ENCODE measurements around the gene CYB5A.
"Not testable (repeated sequence)": the region's sequence is repeated elsewhere in the genome, so short reads cannot be mapped to it uniquely, and the experiment has no call there.

Gene CYB5A

GRCh38 chr18:74291771-74292540 is at the start of gene CYB5A:
CYB5A (minus strand) TSS chr18:74291963; CDS start chr18:74291875, 88 bp downstream.
- DNase-seq = peak; percentile 90 to 99 (median 98)

- no peak for DNase-seq
These were observed 46.1 kb upstream of the CYB5A start for GRCh38 chr18:74337912-74338309.

GRCh38 chr18:74337155-74337911 is 45.6 kb upstream of the CYB5A start:
- no peak for DNase-seq

- DNase-seq = no peak
These were observed 44.9 kb upstream of the CYB5A start for GRCh38 chr18:74336656-74337055.

GRCh38 chr18:74334242-74334893 is 42.6 kb upstream of the CYB5A start:
- no peak for DNase-seq

- no peak for DNase-seq
These were observed 41.3 kb upstream of the CYB5A start for GRCh38 chr18:74333091-74333490.

- DNase-seq = no peak
These were observed 39.6 kb upstream of the CYB5A start for GRCh38 chr18:74331404-74331803.

GRCh38 chr18:74329688-74330205 is 38.0 kb upstream of the CYB5A start:
- no peak for DNase-seq

- no peak for DNase-seq
These were observed 36.4 kb upstream of the CYB5A start for GRCh38 chr18:74328206-74328605.

GRCh38 chr18:74326791-74327190 is 35.0 kb upstream of the CYB5A start:
- DNase-seq = not testable (repeated sequence)

GRCh38 chr18:74326231-74326630 is 34.5 kb upstream of the CYB5A start:
- DNase-seq = no peak

- DNase-seq = no peak
These were observed 24.8 kb upstream of the CYB5A start for GRCh38 chr18:74316257-74317170.

GRCh38 chr18:74315464-74316256 is 23.9 kb upstream of the CYB5A start, which contains the start of gene C18orf63:
C18orf63 (plus strand) TSS chr18:74315839; CDS start chr18:74317866, 2,027 bp downstream.
- DNase-seq = no peak

GRCh38 chr18:74314759-74315463 is 23.1 kb upstream of the CYB5A start:
- DNase-seq = no peak

GRCh38 chr18:74311000-74311399 is 19.2 kb upstream of the CYB5A start:
- DNase-seq = no peak

- DNase-seq = no peak
These were observed 18.6 kb upstream of the CYB5A start for GRCh38 chr18:74310411-74310810.

- no peak for DNase-seq
These were observed 12.2 kb upstream of the CYB5A start for GRCh38 chr18:74303936-74304335.

GRCh38 chr18:74303306-74303705 is 11.5 kb upstream of the CYB5A start:
- no peak for DNase-seq

- DNase-seq = no peak
These were observed 8.0 kb upstream of the CYB5A start for GRCh38 chr18:74299746-74300145.
